ENCODE measurements around the gene PFKFB4.

Gene PFKFB4

DNA sequence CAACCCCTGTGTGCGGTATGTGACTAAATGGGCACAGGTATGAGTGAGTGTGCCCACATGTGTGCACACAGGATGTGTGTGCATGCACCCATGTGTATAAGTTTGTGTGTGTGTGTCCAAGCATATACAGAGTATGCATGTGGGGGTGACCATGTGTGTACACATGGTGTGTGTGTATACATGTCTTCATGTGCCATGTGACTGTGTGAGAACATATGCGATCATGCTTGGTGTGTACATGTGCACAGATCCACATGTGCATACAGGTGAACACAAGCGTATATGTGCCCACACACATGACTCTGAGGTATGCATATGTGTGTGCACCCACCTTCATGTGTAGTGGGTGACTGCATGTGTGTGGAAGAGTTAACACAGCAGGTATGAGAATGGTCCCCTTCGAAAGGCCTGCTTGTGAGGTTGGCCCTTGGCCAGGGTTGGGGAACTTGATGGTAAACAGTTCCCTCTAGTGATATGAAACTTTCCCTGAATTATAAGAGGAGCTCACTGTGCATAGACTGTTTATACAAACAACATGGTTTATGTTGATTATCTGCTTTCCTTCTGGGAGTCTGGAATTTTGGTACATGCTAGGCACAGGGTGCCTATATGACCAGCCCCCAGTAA lies 10.3 kb downstream of the PFKFB4 start:
- Histone ChIP-seq H3K4me3 (ENCODE audit: low read depth in 1 of 2, low read length in 1 of 2) (no peak overlapping the region), H3K36me3 (peaks cover 86% of the 10 kb centered on the region), H3K27ac (no peak overlapping the region), H3K9me3 (no peaks in the 10 kb centered on the region), H3K4me1 (ENCODE audit: control insufficient read depth in 1 of 2, insufficient read depth in 1 of 2, low read depth in 1 of 2, low read length in 1 of 2) (peaks cover 36% of the 10 kb centered on the region in 2 experiments), H3K27me3 (no peaks in the 10 kb centered on the region)
- TF ChIP-seq, protein P1, sequence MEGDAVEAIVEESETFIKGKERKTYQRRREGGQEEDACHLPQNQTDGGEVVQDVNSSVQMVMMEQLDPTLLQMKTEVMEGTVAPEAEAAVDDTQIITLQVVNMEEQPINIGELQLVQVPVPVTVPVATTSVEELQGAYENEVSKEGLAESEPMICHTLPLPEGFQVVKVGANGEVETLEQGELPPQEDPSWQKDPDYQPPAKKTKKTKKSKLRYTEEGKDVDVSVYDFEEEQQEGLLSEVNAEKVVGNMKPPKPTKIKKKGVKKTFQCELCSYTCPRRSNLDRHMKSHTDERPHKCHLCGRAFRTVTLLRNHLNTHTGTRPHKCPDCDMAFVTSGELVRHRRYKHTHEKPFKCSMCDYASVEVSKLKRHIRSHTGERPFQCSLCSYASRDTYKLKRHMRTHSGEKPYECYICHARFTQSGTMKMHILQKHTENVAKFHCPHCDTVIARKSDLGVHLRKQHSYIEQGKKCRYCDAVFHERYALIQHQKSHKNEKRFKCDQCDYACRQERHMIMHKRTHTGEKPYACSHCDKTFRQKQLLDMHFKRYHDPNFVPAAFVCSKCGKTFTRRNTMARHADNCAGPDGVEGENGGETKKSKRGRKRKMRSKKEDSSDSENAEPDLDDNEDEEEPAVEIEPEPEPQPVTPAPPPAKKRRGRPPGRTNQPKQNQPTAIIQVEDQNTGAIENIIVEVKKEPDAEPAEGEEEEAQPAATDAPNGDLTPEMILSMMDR (IDR thresholded peaks at IDR 0.05): no peak

DNA sequence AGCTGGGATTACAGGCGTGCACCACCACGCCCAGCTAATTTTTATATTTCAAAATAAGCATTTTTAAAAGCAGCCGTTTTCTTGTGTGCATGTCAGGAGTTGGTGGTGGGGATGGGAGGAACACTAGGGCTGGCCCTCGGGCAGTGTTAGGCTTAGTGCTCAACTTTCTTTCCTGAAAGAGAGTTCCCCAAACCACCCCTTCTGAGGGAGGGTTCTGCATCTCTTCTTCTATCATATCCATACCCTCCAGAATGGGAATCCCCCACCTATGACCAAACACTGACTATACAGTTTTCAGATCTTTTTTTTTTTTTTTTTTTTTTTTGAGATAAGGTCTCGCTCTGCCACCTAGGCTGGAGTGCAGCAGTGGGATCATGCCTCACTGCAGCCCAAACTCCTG lies 12.5 kb downstream of the PFKFB4 start:
- Histone ChIP-seq H3K4me3 (ENCODE audit: low read depth in 1 of 2, low read length in 1 of 2) (no peak overlapping the region), H3K4me1 (ENCODE audit: control insufficient read depth in 1 of 2, insufficient read depth in 1 of 2, low read depth in 1 of 2, low read length in 1 of 2) (peaks cover 15 to 17% of the 10 kb centered on the region in 2 experiments), H3K27me3 (no peaks in the 10 kb centered on the region), H3K36me3 (peaks cover 97% of the 10 kb centered on the region), H3K9me3 (no peaks in the 10 kb centered on the region), H3K27ac (peak overlapping the region; percentile 63)
- TF ChIP-seq, protein P1 (IDR thresholded peaks at IDR 0.05): no peak

DNA sequence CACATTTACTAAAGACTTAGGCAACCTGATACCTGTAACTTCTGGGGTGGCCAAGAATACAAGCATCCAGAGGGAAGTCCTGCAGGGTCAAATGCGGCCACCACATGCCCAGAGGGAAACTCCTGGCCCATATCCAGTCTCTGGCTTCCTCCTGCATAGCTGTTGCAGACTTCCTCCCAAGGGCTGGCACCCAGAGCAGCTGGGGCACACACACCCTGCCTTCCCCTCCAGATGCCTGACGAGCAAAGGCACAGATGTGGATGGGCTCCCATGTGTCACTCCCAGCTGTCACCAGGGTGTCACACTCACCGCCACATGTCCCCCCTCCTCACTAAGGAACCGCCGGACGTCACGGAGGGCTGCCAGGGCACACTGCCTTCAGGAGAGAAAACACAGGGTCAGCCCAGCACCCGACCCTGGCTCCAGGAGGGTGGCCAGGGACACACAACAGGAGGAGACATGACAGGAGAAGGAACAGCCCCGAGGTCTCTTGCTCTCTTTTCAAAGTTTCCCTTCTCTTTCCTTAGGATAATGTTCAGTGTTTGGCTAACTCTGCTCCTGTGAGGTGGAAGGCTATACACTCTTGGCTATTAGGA lies 13.2 kb downstream of the PFKFB4 start:
- H3K4me1 ChIP-seq (ENCODE audit: control insufficient read depth in 1 of 2, insufficient read depth in 1 of 2, low read depth in 1 of 2, low read length in 1 of 2): peaks cover 8 to 9% of the 10 kb centered on the region in 2 experiments
- TF ChIP-seq, protein P1 (IDR thresholded peaks at IDR 0.05): no peak
- no peaks in the 10 kb centered on the region for H3K27me3 ChIP-seq
- H3K4me3 ChIP-seq (ENCODE audit: low read depth in 1 of 2, low read length in 1 of 2): no peak overlapping the region
- no peaks in the 10 kb centered on the region for H3K9me3 ChIP-seq
- H3K36me3 ChIP-seq: peaks cover 97% of the 10 kb centered on the region
- H3K27ac ChIP-seq: peak overlapping the region; percentile 63

DNA sequence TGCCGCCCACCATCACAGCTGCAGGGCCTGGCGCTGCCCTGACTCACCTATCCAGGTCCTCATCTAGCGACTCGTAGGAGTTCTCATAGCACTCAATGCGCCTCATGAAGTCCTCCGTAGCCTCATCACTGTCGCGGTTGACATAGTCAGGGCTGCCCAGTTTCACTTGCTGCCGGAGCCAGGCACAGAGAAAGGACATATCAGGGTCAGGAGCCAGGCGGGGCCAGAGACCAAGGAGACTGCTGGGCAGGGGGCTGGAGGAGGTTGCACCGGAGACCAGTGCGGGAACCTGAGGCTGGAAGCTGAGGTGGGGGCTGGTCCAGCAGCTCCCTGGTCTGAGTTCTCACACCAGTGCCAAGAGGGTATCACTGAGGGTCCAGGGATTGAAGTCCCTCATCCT lies 18.2 kb downstream of the PFKFB4 start:
- Histone ChIP-seq H3K4me1 (ENCODE audit: control insufficient read depth in 1 of 2, insufficient read depth in 1 of 2, low read depth in 1 of 2, low read length in 1 of 2) (peaks cover 21 to 22% of the 10 kb centered on the region in 2 experiments), H3K36me3 (peaks cover 98% of the 10 kb centered on the region), H3K9me3 (no peaks in the 10 kb centered on the region), H3K4me3 (ENCODE audit: low read depth in 1 of 2, low read length in 1 of 2) (no peak overlapping the region), H3K27ac (no peak overlapping the region), H3K27me3 (no peaks in the 10 kb centered on the region)
- TF ChIP-seq, protein P1 (IDR thresholded peaks at IDR 0.05): no peak

DNA sequence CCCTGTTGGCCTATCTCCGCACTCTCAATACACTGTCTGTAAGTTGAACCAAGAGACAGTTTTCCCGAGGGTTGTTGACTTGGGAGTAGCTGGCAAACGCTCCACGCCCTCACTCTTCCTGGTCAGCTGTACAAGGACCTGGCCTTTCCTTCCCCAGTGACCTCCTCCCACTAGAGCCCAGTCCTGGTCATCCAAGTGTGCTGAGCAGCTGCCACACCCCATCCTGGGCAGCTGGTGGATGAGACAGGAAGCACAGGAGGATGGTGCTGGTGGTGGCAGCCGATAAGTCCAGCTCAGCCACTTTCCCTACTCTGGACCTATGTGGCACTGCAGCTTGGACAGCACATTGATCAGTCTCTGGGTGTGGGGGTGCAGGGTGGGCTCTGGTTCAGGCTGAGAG lies 19.8 kb downstream of the PFKFB4 start:
- TF ChIP-seq, protein P1 (IDR thresholded peaks at IDR 0.05): no peak
- peaks cover 82% of the 10 kb centered on the region for H3K36me3 ChIP-seq
- no peak overlapping the region for H3K4me3 ChIP-seq (ENCODE audit: low read depth in 1 of 2, low read length in 1 of 2)
- no peaks in the 10 kb centered on the region for H3K27me3 ChIP-seq
- H3K4me1 ChIP-seq (ENCODE audit: control insufficient read depth in 1 of 2, insufficient read depth in 1 of 2, low read depth in 1 of 2, low read length in 1 of 2): peaks cover 33% of the 10 kb centered on the region in 2 experiments
- no peak overlapping the region for H3K27ac ChIP-seq
- no peaks in the 10 kb centered on the region for H3K9me3 ChIP-seq

Data from neutrophil (primary cell).